HepG2 (cell line): ENCODE data around the gene PCED1B. TPM values are rescaled to one million over a fixed set of nuclear protein-coding genes. Genes with fewer than 3 reads are reported as not detected.

ENCODE experiments used
- ATAC-seq: fragments of 200-7000 bp; cut with Tn5 transposase; 3 replicates; pipeline ENCODE4 v1.9.1; 2020; ENCODE audit warnings: mild to moderate bottlenecking, moderate library complexity
- BruUV-seq: library from RNA; stranded (reverse); fragments of 400-500 nt; replicated peaks from 2 replicates; lab custom pipeline; 2021; lab: Mats Ljungman, UMichigan
- CTCF ChIA-PET: fragments of 300-600 bp; formaldehyde crosslinking; extraction: SDS; loops from one replicate; lab custom pipeline; 2021; ENCODE audit warnings: low total read pairs, inconsistent platforms, low intra/inter-chr PET ratio; lab: Yijun Ruan, JAX
- POLR2A ChIA-PET: fragments of 350-600 bp; sonication (Branson Sonifier 250); formaldehyde crosslinking; loops from one replicate; lab custom pipeline; 2020; ENCODE audit warnings: antibody characterized with exemption, inconsistent platforms; lab: Yijun Ruan, JAX
- DNase-seq: peaks from one replicate; pipeline ENCODE4 v3.0.0-alpha.2; 2015; ENCODE audit warnings: low spot score
- FAIRE-seq: peaks from 3 replicates; lab custom pipeline; 2011; peaks lifted over from hg19 to GRCh38; lab: Jason Lieb, UNC
- H2AFZ ChIP-seq: one replicate; pipeline ENCODE4 v1.6.1; 2011; ENCODE audit warnings: low read length, inconsistent platforms
- H3K27ac ChIP-seq: fragments of 300-600 bp; 3 replicates; pipeline ENCODE4 v1.8.0; 2011; ENCODE audit warnings: mixed run types, mild to moderate bottlenecking, mixed read lengths, low read length, inconsistent platforms; ENCODE audit not compliant: insufficient read depth; ENCODE audit errors: extremely low read length
- H3K27me3 ChIP-seq, 2 experiments: fragments of 200-600 bp in 1 of 2; 2 replicates in 1 of 2; 3 replicates in 1 of 2; pipeline versions ENCODE4 v1.6.0 to v1.8.0; 2011; ENCODE audit warnings: low read length in 2 of 2, mild to moderate bottlenecking in 2 of 2, moderate library complexity in 2 of 2, inconsistent platforms in 1 of 2; ENCODE audit not compliant: insufficient read depth in 2 of 2, control insufficient read depth in 1 of 2
- H3K36me3 ChIP-seq, 2 experiments: fragments of 200-600 bp in 1 of 2; replicated peaks in 1 of 2; 2 replicates in 1 of 2; 3 replicates in 1 of 2; pipeline versions ENCODE4 v1.5.1 to v1.8.0; 2011; ENCODE audit warnings: low read length in 2 of 2, inconsistent platforms in 1 of 2; ENCODE audit not compliant: insufficient read depth in 2 of 2, control insufficient read depth in 1 of 2
- H3K4me1 ChIP-seq: 2 replicates; pipeline ENCODE4 v1.5.1; 2012; ENCODE audit warnings: low read length, inconsistent platforms; ENCODE audit not compliant: insufficient read depth
- H3K4me2 ChIP-seq: 2 replicates; pipeline ENCODE4 v1.6.0; 2011; ENCODE audit warnings: low read depth, low read length, inconsistent platforms
- H3K4me3 ChIP-seq, 3 experiments: fragments of 200-600 bp in 1 of 3; sonication (generic), shearing (Covaris generic) in 1 of 3; replicated peaks in 1 of 3; 2 replicates each; pipeline ENCODE4 v1.5.1; 2011 to 2016; ENCODE audit warnings: low read length in 3 of 3, inconsistent platforms in 2 of 3, low read depth in 2 of 3, mild to moderate bottlenecking in 2 of 3, control low read depth in 1 of 3, mixed read lengths in 1 of 3; ENCODE audit not compliant: insufficient read depth in 1 of 3
- H3K79me2 ChIP-seq: one replicate; pipeline ENCODE4 v1.6.1; 2011; ENCODE audit warnings: low read length, inconsistent platforms; ENCODE audit not compliant: insufficient read depth
- H3K9ac ChIP-seq: 2 replicates; pipeline ENCODE4 v1.6.0; 2011; ENCODE audit warnings: mild to moderate bottlenecking, low read depth, low read length, inconsistent platforms; ENCODE audit not compliant: insufficient read depth
- H3K9me3 ChIP-seq: 2 replicates; pipeline ENCODE4 v1.5.1; 2012; ENCODE audit warnings: mild to moderate bottlenecking, low read length
- H4K20me1 ChIP-seq: 2 replicates; pipeline ENCODE4 v1.6.0; 2011; ENCODE audit warnings: inconsistent platforms, mild to moderate bottlenecking, low read length, moderate library complexity; ENCODE audit not compliant: insufficient read depth
- ATRX ChIP-seq: sonication (generic); formaldehyde crosslinking; IDR thresholded peaks from 2 replicates; pipeline ENCODE4 v1.4.0; 2020; ENCODE audit warnings: missing genetic modification reagents, borderline replicate concordance
- ELF3 ChIP-seq: IDR thresholded peaks from 2 replicates; pipeline ENCODE4 v1.6.1; 2016; ENCODE audit warnings: missing genetic modification reagents, missing compliant biosample characterization
- ETV5 ChIP-seq: IDR thresholded peaks from 2 replicates; pipeline ENCODE4 v1.6.1; 2018; ENCODE audit warnings: missing biosample characterization, missing genetic modification reagents, inconsistent platforms, borderline replicate concordance
- FOSL2 ChIP-seq: sonication (generic); formaldehyde crosslinking; IDR thresholded peaks from 2 replicates; pipeline ENCODE4 v1.4.0; 2020; ENCODE audit warnings: missing genetic modification reagents
- FOXA1 ChIP-seq, 2 experiments: fragments of 450-650 bp in 1 of 2; sonication (generic) in 1 of 2; formaldehyde crosslinking in 1 of 2; IDR thresholded peaks; 2 replicates each; pipeline versions ENCODE4 v1.4.0 to v1.6.1; 2016 to 2020; ENCODE audit warnings: missing genetic modification reagents in 1 of 2
- FOXA3 ChIP-seq: IDR thresholded peaks from 2 replicates; pipeline ENCODE4 v1.6.1; 2016; ENCODE audit warnings: missing genetic modification reagents, missing compliant biosample characterization
- FOXP1 ChIP-seq, 2 experiments: fragments of 450-650 bp in 1 of 2; IDR thresholded peaks; 2 replicates each; pipeline ENCODE4 v1.6.1; 2017 to 2018; ENCODE audit warnings: antibody characterized with exemption in 1 of 2
- FOXP4 ChIP-seq: sonication (generic); formaldehyde crosslinking; IDR thresholded peaks from 2 replicates; pipeline ENCODE4 v1.4.0; 2020; ENCODE audit warnings: missing genetic modification reagents
- GABPA ChIP-seq, 2 experiments: IDR thresholded peaks; 2 replicates each; pipeline ENCODE4 v1.6.1; 2011 to 2016; ENCODE audit warnings: low read depth in 2 of 2, low read length in 1 of 2, missing biosample characterization in 1 of 2, missing genetic modification characterization in 1 of 2
- JUN ChIP-seq: sonication (generic); formaldehyde crosslinking; IDR thresholded peaks from 2 replicates; pipeline ENCODE4 v1.4.0; 2020; ENCODE audit warnings: mild to moderate bottlenecking, missing genetic modification reagents
- SAP130 ChIP-seq: IDR thresholded peaks from 2 replicates; pipeline ENCODE4 v1.6.1; 2016; ENCODE audit warnings: low read depth
- SOX13 ChIP-seq, 3 experiments: fragments of 450-650 bp in 1 of 3; sonication (generic) in 1 of 3; formaldehyde crosslinking in 1 of 3; IDR thresholded peaks in 2 of 3; conservative IDR thresholded peaks in 1 of 3; 2 replicates each; pipeline versions ENCODE4 v1.5.0 to v1.6.1; 2016 to 2020; ENCODE audit warnings: antibody characterized with exemption in 1 of 3, mild to moderate bottlenecking in 1 of 3, missing compliant biosample characterization in 1 of 3, missing genetic modification reagents in 1 of 3, moderate library complexity in 1 of 3
- SOX5 ChIP-seq: IDR thresholded peaks from 2 replicates; pipeline ENCODE4 v1.6.1; 2016; ENCODE audit warnings: borderline replicate concordance
- SOX6 ChIP-seq, 2 experiments: fragments of 450-650 bp in 1 of 2; sonication (generic) in 1 of 2; formaldehyde crosslinking in 1 of 2; IDR thresholded peaks; 2 replicates each; pipeline versions ENCODE4 v1.4.0 to v1.6.1; 2017 to 2020; ENCODE audit warnings: antibody characterized with exemption in 1 of 2, mild to moderate bottlenecking in 1 of 2, missing genetic modification reagents in 1 of 2
- SSRP1 ChIP-seq: IDR thresholded peaks from 2 replicates; pipeline ENCODE4 v1.6.1; 2016; ENCODE audit warnings: control low read depth
- TEAD3 ChIP-seq: optimal IDR thresholded peaks from 2 replicates; pipeline ENCODE3; 2016; ENCODE audit warnings: borderline replicate concordance
- ZBTB8A ChIP-seq: sonication (generic); formaldehyde crosslinking; IDR thresholded peaks from 2 replicates; pipeline ENCODE4 v1.4.0; 2020; ENCODE audit warnings: mild to moderate bottlenecking, low read depth, missing genetic modification reagents, borderline replicate concordance
- ZKSCAN1 ChIP-seq: fragments of 150-350 bp; IDR thresholded peaks from 2 replicates; pipeline ENCODE4 v1.6.1; 2014; ENCODE audit warnings: low read length
- ZNF121 ChIP-seq: sonication (generic); formaldehyde crosslinking; IDR thresholded peaks from 2 replicates; pipeline ENCODE4 v1.5.0; 2020; ENCODE audit warnings: mild to moderate bottlenecking, missing genetic modification reagents
- ZNF205 ChIP-seq: IDR thresholded peaks from 2 replicates; pipeline ENCODE4 v1.6.1; 2018; ENCODE audit warnings: missing biosample characterization, missing genetic modification reagents
- ZNF792 ChIP-seq: IDR thresholded peaks from 2 replicates; pipeline ENCODE4 v1.6.1; 2016
- WGBS: methylation state at CpG from one replicate; pipeline ENCODE4 v1.1.6; 2017; ENCODE audit warnings: low lambda C conversion rate; 5-methylcytosine and 5-hydroxymethylcytosine counted together
- in situ Hi-C: cut with HindIII; loops from 2 replicates; pipeline ENCODE4 v1.10.0; 2017; ENCODE audit warnings: low pct_unique_long_range_greater_than_20kb; ENCODE audit not compliant: extremely low pct_ligation_motif_present
- intact Hi-C: fragments of 100-400 bp; cut with micrococcal nuclease; formaldehyde crosslinking; loops from one replicate; pipeline ENCODE4 v1.10.0; 2022; ENCODE audit not compliant: unreplicated experiment
- polyA plus RNA-seq, 8 experiments: library from polyadenylated mRNA; depleted of rRNA in 3 of 8; stranded (reverse) in 7 of 8; unstranded in 1 of 8; fragments of >200 nt; fragmentation: Illumina TruSeq in 4 of 8; extraction: Trizol in 4 of 8; gene quantifications; 2 replicates each; pipeline versions ENCODE4 v1.2.1 to v1.2.3, GENCODE V29; 2011 to 2016; ENCODE audit warnings: low read depth in 4 of 8, missing spikeins in 1 of 8, mixed read lengths in 1 of 8; ENCODE audit not compliant: insufficient read depth in 1 of 8
- total RNA-seq, 5 experiments: library from RNA; depleted of rRNA; stranded (reverse); fragments of >200 nt; fragmentation: Illumina TruSeq; extraction: Trizol; gene quantifications; 2 replicates each; pipeline ENCODE4 v1.2.3, GENCODE V29; 2016; ENCODE audit warnings: low read depth in 1 of 5
- TF ChIP-seq, protein P1 (sequence below): sonication (generic); formaldehyde crosslinking; IDR thresholded peaks from 2 replicates; pipeline ENCODE4 v1.4.0; 2020; ENCODE audit warnings: missing genetic modification reagents

Gene PCED1B
- total and polyA plus RNA-seq, 2 of the 13 experiments (the other 11 are each of a cell fraction or from before 2014, with no cell fraction given): 0.11 to 0.37 TPM

DNA sequence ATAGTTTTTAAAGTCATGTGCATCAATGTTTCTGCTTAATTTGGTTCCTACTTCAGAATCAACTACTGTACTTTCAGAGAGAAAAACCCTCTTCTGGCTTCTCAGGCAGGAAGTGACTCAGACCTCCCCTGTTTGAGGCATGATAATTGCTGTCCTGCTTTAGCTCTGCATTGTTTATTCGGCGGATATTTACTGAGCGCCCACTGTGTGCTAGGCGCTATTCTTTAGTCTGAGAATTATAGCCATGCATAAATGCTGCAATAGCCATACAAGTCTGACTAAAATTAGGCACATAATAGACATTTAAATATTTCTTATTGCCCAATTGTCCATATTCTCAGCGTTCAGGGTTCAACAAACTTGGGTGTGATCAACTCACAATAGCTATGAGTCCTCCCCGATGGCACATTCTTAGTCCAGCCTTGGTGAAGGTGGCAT lies 6.4 kb downstream of the PCED1B start:
- no peak for FAIRE-seq
- no peak overlapping the region for H3K27ac ChIP-seq
- peak; percentile 41 for DNase-seq
- intact Hi-C loops: no loop called here
- no peaks in the 10 kb centered on the region for H3K9me3 ChIP-seq
- WGBS: 4% methylated on average over 6 of the region's 6 CpGs
- ChIA-PET CTCF (no interaction called here), POLR2A (no interaction called here)
- H2AFZ ChIP-seq: no peak overlapping the region
- H3K4me2 ChIP-seq: no peak overlapping the region
- TF ChIP-seq SOX6 (IDR thresholded peaks at IDR 0.05): no peak
- TF ChIP-seq SOX6 (CRISPR knock-in tag; IDR thresholded peaks at IDR 0.05): peak; percentile 26; the same call in 1 of the 2 replicates
- TF ChIP-seq JUN: no peak
- no peak for TF ChIP-seq FOXP1 (IDR thresholded peaks at IDR 0.05)
- peak; percentile 71 for TF ChIP-seq FOXP1 (CRISPR knock-in tag; IDR thresholded peaks at IDR 0.05)
- no peak for TF ChIP-seq SOX13 (IDR thresholded peaks at IDR 0.05)
- peak in 1 of 2 experiments; percentile 53; a peak in 1 of 4 replicates for TF ChIP-seq SOX13 (CRISPR knock-in tag; conservative IDR thresholded peaks at IDR 0.05 in 1 of 2, IDR thresholded peaks at IDR 0.05 in 1 of 2)
- TF ChIP-seq ZNF792: no peak
- no peak for TF ChIP-seq SSRP1 (CRISPR knock-in tag)
- TF ChIP-seq GABPA (IDR thresholded peaks at IDR 0.05; ENCODE audit: low read depth, low read length): no peak
- peak; percentile 41; the same call in 1 of the 2 replicates for TF ChIP-seq GABPA (CRISPR knock-in tag; IDR thresholded peaks at IDR 0.05; ENCODE audit: low read depth)
- TF ChIP-seq FOXA1 (IDR thresholded peaks at IDR 0.05): no peak
- 0 out of 2 replicates have a peak, but pooled peaks have one; percentile 35 for TF ChIP-seq FOXA1 (CRISPR knock-in tag; IDR thresholded peaks at IDR 0.05)
- peak; percentile 41 for TF ChIP-seq FOXA3
- peak; percentile 66; the same call in 1 of the 2 replicates for TF ChIP-seq ZNF121 (CRISPR knock-in tag)
- 0 out of 2 replicates have a peak, but pooled peaks have one; percentile 28 for TF ChIP-seq ELF3
- peak; percentile 61; the same call in 1 of the 2 replicates for TF ChIP-seq SOX5 (CRISPR knock-in tag)
- TF ChIP-seq FOSL2: peak; percentile 91
- peak; percentile 14; the same call in 1 of the 2 replicates for TF ChIP-seq SAP130 (CRISPR knock-in tag)
- TF ChIP-seq ZNF205 (CRISPR knock-in tag): peak; percentile 100
- peak; percentile 36 for TF ChIP-seq TEAD3 (CRISPR knock-in tag)
- TF ChIP-seq ETV5 (CRISPR knock-in tag): peak; percentile 87; the same call in 1 of the 2 replicates
- TF ChIP-seq ZBTB8A: no peak
- no peak for TF ChIP-seq ATRX (CRISPR knock-in tag)
- TF ChIP-seq ZKSCAN1: peak; percentile 93
- TF ChIP-seq, protein P1, sequence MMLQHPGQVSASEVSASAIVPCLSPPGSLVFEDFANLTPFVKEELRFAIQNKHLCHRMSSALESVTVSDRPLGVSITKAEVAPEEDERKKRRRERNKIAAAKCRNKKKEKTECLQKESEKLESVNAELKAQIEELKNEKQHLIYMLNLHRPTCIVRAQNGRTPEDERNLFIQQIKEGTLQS (CRISPR knock-in tag): 0 out of 2 replicates have a peak, but pooled peaks have one; percentile 15
- peak; percentile 21; the same call in 1 of the 2 replicates for TF ChIP-seq FOXP4
- peaks cover 45% of the 10 kb centered on the region for H3K4me1 ChIP-seq
- H3K79me2 ChIP-seq: no peaks in the 10 kb centered on the region
- in situ Hi-C loops: no loop called here
- no peak overlapping the region for H3K4me3 ChIP-seq
- no peaks in the 10 kb centered on the region for H4K20me1 ChIP-seq
- H3K36me3 ChIP-seq: no peaks in the 10 kb centered on the region
- no peak overlapping the region for H3K9ac ChIP-seq
- ATAC-seq: peak; percentile 36; the same call in 1 of the 3 replicates
- H3K27me3 ChIP-seq: peaks cover 0 to 2% of the 10 kb centered on the region in 2 experiments; a peak in 1 of 5 replicates
- BruUV-seq: no TSS peak
